Heart left ventricle (tissue), 13 donors: ENCODE measurements around the gene CCHCR1.

ENCODE experiments used
- POLR2A ChIP-seq, 2 donors: fragments of 450-650 bp; IDR thresholded peaks; one replicate each; pipeline ENCODE4 v1.6.1; 2017; ENCODE audit warnings: antibody characterized with exemption in 2 of 2, mild to moderate bottlenecking in 2 of 2, moderate library complexity in 2 of 2
- TF ChIP-seq, protein P1 (sequence below), 12 donors: fragments of 200-600 bp; sonication (generic) in 4 of 12; IDR thresholded peaks; one replicate each; pipeline versions ENCODE4 v1.5.0 to v1.8.0; 2018 to 2022; ENCODE audit warnings: antibody characterized with exemption in 12 of 12, mild to moderate bottlenecking in 5 of 12
- donor health status: ischemic (EF 13 %, LVEDD 7.1; RV severe dilation, severe dysfunction).
- donor health status: DM: no; HTN: yes; CAD: no.
- donor health status: DM: no; HTN: no; CAD: no.
- donor health status: ischemic (EF 25% LVEDD 6.9; RV normal size, moderate dysfunction).
- donor health status: ischemic (EF 25% LVEDD 5.7; RV mildly dilated, moderate dysfunction).
- donor health status: ischemic (EF 35%, LVEDD 5.7; RV mildly dilated, moderate dysfunction).
- donor health status: nonischemic (EF 11% LVEDD 7.7; RV severe dilation, severe dysfunction).
- donor health status: DM: yes; HTN: yes; CAD: no.
- donor health status: PGD.
- donor health status: ischemic (EF 29% LVEDD 5.4; RV normal size, mild dysfunction).
- donor health status: nonischemic (EF 23%, LVEDD 6.1; RV moderate dilation, normal function).

DNA sequence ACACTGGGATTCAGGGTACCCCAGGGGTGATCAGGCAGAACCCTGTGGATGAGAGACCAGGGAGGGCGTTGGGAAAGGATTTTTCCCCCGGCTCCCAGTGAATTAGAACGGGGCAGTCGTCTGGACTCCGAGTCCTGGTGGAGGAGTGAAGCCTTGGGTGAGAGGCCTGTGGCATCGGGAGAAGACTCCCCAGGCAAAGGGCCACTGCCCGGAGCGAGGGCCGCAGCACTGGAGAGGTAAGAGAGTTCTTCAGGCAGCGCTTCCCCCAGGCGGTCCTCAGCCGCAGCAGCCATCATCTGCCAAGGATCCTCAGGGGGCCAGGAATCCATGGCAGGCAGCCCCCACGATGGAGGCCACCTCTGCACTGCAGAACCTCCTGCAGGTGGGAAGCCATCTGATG lies 45.9 kb downstream of the CCHCR1 start:
- TF ChIP-seq, protein P1, sequence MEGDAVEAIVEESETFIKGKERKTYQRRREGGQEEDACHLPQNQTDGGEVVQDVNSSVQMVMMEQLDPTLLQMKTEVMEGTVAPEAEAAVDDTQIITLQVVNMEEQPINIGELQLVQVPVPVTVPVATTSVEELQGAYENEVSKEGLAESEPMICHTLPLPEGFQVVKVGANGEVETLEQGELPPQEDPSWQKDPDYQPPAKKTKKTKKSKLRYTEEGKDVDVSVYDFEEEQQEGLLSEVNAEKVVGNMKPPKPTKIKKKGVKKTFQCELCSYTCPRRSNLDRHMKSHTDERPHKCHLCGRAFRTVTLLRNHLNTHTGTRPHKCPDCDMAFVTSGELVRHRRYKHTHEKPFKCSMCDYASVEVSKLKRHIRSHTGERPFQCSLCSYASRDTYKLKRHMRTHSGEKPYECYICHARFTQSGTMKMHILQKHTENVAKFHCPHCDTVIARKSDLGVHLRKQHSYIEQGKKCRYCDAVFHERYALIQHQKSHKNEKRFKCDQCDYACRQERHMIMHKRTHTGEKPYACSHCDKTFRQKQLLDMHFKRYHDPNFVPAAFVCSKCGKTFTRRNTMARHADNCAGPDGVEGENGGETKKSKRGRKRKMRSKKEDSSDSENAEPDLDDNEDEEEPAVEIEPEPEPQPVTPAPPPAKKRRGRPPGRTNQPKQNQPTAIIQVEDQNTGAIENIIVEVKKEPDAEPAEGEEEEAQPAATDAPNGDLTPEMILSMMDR (IDR thresholded peaks at IDR 0.05), result no peak
- TF ChIP-seq POLR2A (IDR thresholded peaks at IDR 0.05), result no peak
